Measurements from ENCODE around the gene ZNF320. TPM values are rescaled to one million over a fixed set of nuclear protein-coding genes. Genes with fewer than 3 reads are reported as not detected.
A peak's percentile ranks its signal among the peaks of the same experiment; 100 is the strongest.

Gene ZNF320
- total and polyA plus RNA-seq, 9 of the 15 experiments (the other 6 are each of a cell fraction or from before 2014, with no cell fraction given) = 5.4 to 25.6 (median 11.7) TPM

- TF ChIP-seq ZNF511 (CRISPR knock-in tag; IDR thresholded peaks at IDR 0.05) (0 out of 2 replicates have a peak, but pooled peaks have one; percentile 54), TAF1 (IDR thresholded peaks at IDR 0.05; ENCODE audit: control insufficient read depth, extremely low read depth, insufficient read depth, low read length, severe bottlenecking) (peak; percentile 83), ZSCAN29 (IDR thresholded peaks at IDR 0.05) (peak; percentile 19; the same call in 1 of the 2 replicates), FOS (IDR thresholded peaks at IDR 0.05; ENCODE audit: extremely low read depth, insufficient read length) (no peak), E2F6 (IDR thresholded peaks at IDR 0.05; ENCODE audit: borderline replicate concordance in 1 of 2, extremely low read depth in 1 of 2, insufficient read depth in 1 of 2, insufficient read length in 1 of 2, low read depth in 1 of 2, low read length in 1 of 2, poor library complexity in 1 of 2, severe bottlenecking in 1 of 2) (peak; percentile 54 to 66), NCOA1 (IDR thresholded peaks at IDR 0.05; ENCODE audit: low read depth) (no peak), L3MBTL2 (IDR thresholded peaks at IDR 0.05) (peak; percentile 72; the same call in 1 of the 2 replicates), HDAC1 (IDR thresholded peaks at IDR 0.05) (peak in 1 of 2 experiments; percentile 77; a peak in 2 of 4 replicates), LCOR (CRISPR knock-in tag; IDR thresholded peaks at IDR 0.05) (peak; percentile 82), GABPA (tag; conservative IDR thresholded peaks at IDR 0.05; ENCODE audit: low read depth) (peak; percentile 93), E2F1 (CRISPR knock-in tag; IDR thresholded peaks at IDR 0.05) (peak; percentile 67; the same call in 1 of the 2 replicates), MGA (IDR thresholded peaks at IDR 0.05) (peak; percentile 85)
These were observed at the start of gene ZNF320 (continued) for GRCh38 chr19:52897138-52897935.

Measured in K562 (cell line).